ENCODE data around the gene RAB4B.

- TF ChIP-seq CTCF (conservative IDR thresholded peaks at IDR 0.05; ENCODE audit: low read depth in 2 of 2) (no peak), POLR2AphosphoS5 (IDR thresholded peaks at IDR 0.05; ENCODE audit: low read depth) (no peak), EZH2 (IDR thresholded peaks at IDR 0.05; ENCODE audit: low read depth, unreplicated experiment) (no peak), EZH2phosphoT487 (IDR thresholded peaks at IDR 0.05; ENCODE audit: unreplicated experiment) (no peak)
These were observed 35.2 kb upstream of the RAB4B start for GRCh38 chr19:40742886-40743285.
